Karpas-422 (cell line): ENCODE data around the gene NOX4. TPM values are rescaled to one million over a fixed set of nuclear protein-coding genes. Genes with fewer than 3 reads are reported as not detected.

Experiments
- DNase-seq: peaks from one replicate; pipeline ENCODE4 v3.0.0-alpha.2; 2015
- H2AFZ ChIP-seq: fragments of 200-600 bp; sonication (generic); 2 replicates; pipeline ENCODE4 v1.6.1; 2014; ENCODE audit warnings: antibody characterized with exemption, low read length, mixed read lengths
- H3K27ac ChIP-seq: fragments of 200-600 bp; sonication (generic); 2 replicates; pipeline ENCODE4 v1.5.1; 2014; ENCODE audit warnings: mild to moderate bottlenecking, low read length, moderate library complexity
- H3K27me3 ChIP-seq: fragments of 200-600 bp; sonication (generic); 2 replicates; pipeline ENCODE4 v1.6.1; 2014; ENCODE audit warnings: low read length, mixed read lengths
- H3K36me3 ChIP-seq: fragments of 200-600 bp; sonication (generic); 2 replicates; pipeline ENCODE4 v1.6.1; 2014; ENCODE audit warnings: low read length, mixed read lengths; ENCODE audit not compliant: insufficient read depth
- H3K4me1 ChIP-seq: fragments of 200-600 bp; sonication (generic); 2 replicates; pipeline ENCODE4 v1.6.1; 2014; ENCODE audit warnings: mild to moderate bottlenecking, low read length, mixed read lengths
- H3K4me2 ChIP-seq: fragments of 200-600 bp; sonication (generic); 2 replicates; pipeline ENCODE4 v1.6.1; 2014; ENCODE audit warnings: low read length, low read depth, mild to moderate bottlenecking; ENCODE audit not compliant: poor library complexity, severe bottlenecking
- H3K4me3 ChIP-seq: fragments of 200-600 bp; sonication (generic); 2 replicates; pipeline ENCODE4 v1.5.1; 2014; ENCODE audit warnings: mild to moderate bottlenecking, antibody characterized with exemption, low read length, mixed read lengths
- H3K79me2 ChIP-seq: fragments of 200-600 bp; sonication (generic); 2 replicates; pipeline ENCODE4 v1.6.1; 2014; ENCODE audit warnings: mild to moderate bottlenecking, low read length, mixed read lengths
- H3K9ac ChIP-seq: fragments of 200-600 bp; sonication (generic); 2 replicates; pipeline ENCODE4 v1.6.0; 2014; ENCODE audit warnings: low read length
- H3K9me2 ChIP-seq: fragments of 200-600 bp; sonication (generic), shearing (Covaris generic); replicated peaks from 2 replicates; pipeline ENCODE4 v1.6.0; 2014; ENCODE audit warnings: mild to moderate bottlenecking, low read length, moderate library complexity; ENCODE audit not compliant: insufficient read depth
- H3K9me3 ChIP-seq: fragments of 300-700, 200-600 bp; sonication (generic); 2 replicates; pipeline ENCODE4 v1.6.1; 2014; ENCODE audit warnings: low read length, mixed read lengths
- H4K20me1 ChIP-seq: fragments of 200-600 bp; sonication (generic); 2 replicates; pipeline ENCODE4 v1.6.1; 2014; ENCODE audit warnings: mild to moderate bottlenecking, antibody characterized with exemption, low read length, low read depth; ENCODE audit not compliant: insufficient read depth
- total RNA-seq: library from RNA; depleted of rRNA; stranded (reverse); fragments of >200 nt; shearing (Covaris generic); gene quantifications from 2 replicates; pipeline ENCODE4 v1.2.3, GENCODE V29; 2014; ENCODE audit warnings: low replicate concordance

The NOX4 gene
- total RNA-seq, 1 experiment from 2014 or later, result not detected

- DNase-seq, result no peak
- no peak overlapping the region for H2AFZ ChIP-seq
- H3K79me2 ChIP-seq, result no peaks in the 10 kb centered on the region
- H3K36me3 ChIP-seq, result no peaks in the 10 kb centered on the region
- H3K4me2 ChIP-seq, result no peak overlapping the region
- no peaks in the 10 kb centered on the region for H3K9me3 ChIP-seq
- no peak overlapping the region for H3K4me3 ChIP-seq
- no peak overlapping the region for H3K27ac ChIP-seq
- H4K20me1 ChIP-seq, result no peaks in the 10 kb centered on the region
- no peak overlapping the region for H3K9ac ChIP-seq
- no peaks in the 10 kb centered on the region for H3K27me3 ChIP-seq
- H3K9me2 ChIP-seq, result no peaks in the 10 kb centered on the region
- H3K4me1 ChIP-seq, result no peaks in the 10 kb centered on the region
Observed at GRCh38 chr11:89493431-89493830, 2.3 kb upstream of the NOX4 start.

- Histone ChIP-seq H3K9me2 (no peaks in the 10 kb centered on the region), H3K79me2 (no peaks in the 10 kb centered on the region), H3K4me1 (no peaks in the 10 kb centered on the region), H3K27ac (no peak overlapping the region), H3K9ac (no peak overlapping the region), H3K4me3 (no peak overlapping the region), H3K9me3 (no peaks in the 10 kb centered on the region; the same call in 1 of the 2 replicates), H3K36me3 (no peaks in the 10 kb centered on the region), H3K27me3 (no peaks in the 10 kb centered on the region), H4K20me1 (no peaks in the 10 kb centered on the region), H3K4me2 (no peak overlapping the region), H2AFZ (no peak overlapping the region)
- DNase-seq, result no peak
Observed at GRCh38 chr11:89490602-89490980, 584 bp downstream of the NOX4 start.

- H3K4me3 ChIP-seq, result no peak overlapping the region
- H3K4me1 ChIP-seq, result no peaks in the 10 kb centered on the region
- H4K20me1 ChIP-seq, result no peaks in the 10 kb centered on the region
- H2AFZ ChIP-seq, result no peak overlapping the region
- no peaks in the 10 kb centered on the region for H3K27me3 ChIP-seq
- H3K4me2 ChIP-seq, result no peak overlapping the region
- H3K9me3 ChIP-seq, result no peaks in the 10 kb centered on the region; the same call in 1 of the 2 replicates
- DNase-seq, result no peak
- H3K36me3 ChIP-seq, result no peaks in the 10 kb centered on the region
- no peak overlapping the region for H3K27ac ChIP-seq
- H3K79me2 ChIP-seq, result no peaks in the 10 kb centered on the region
- H3K9me2 ChIP-seq, result no peaks in the 10 kb centered on the region
- H3K9ac ChIP-seq, result no peak overlapping the region
Observed at GRCh38 chr11:89489930-89490329, 1.2 kb downstream of the NOX4 start.

- Histone ChIP-seq H3K9ac (no peak overlapping the region), H3K4me2 (no peak overlapping the region), H3K27ac (no peak overlapping the region), H3K36me3 (no peaks in the 10 kb centered on the region), H4K20me1 (no peaks in the 10 kb centered on the region), H3K9me2 (no peaks in the 10 kb centered on the region), H2AFZ (no peak overlapping the region), H3K4me1 (no peaks in the 10 kb centered on the region), H3K4me3 (no peak overlapping the region), H3K79me2 (no peaks in the 10 kb centered on the region), H3K27me3 (no peaks in the 10 kb centered on the region), H3K9me3 (peaks cover under 1% of the 10 kb centered on the region; the same call in 1 of the 2 replicates)
- DNase-seq, result no peak
Observed at GRCh38 chr11:89487016-89487415, 4.2 kb downstream of the NOX4 start.

- Histone ChIP-seq H3K27ac (no peak overlapping the region), H3K79me2 (no peaks in the 10 kb centered on the region), H3K4me3 (no peak overlapping the region), H3K9me3 (peaks cover 7% of the 10 kb centered on the region; the same call in 1 of the 2 replicates), H4K20me1 (no peaks in the 10 kb centered on the region), H3K27me3 (no peaks in the 10 kb centered on the region), H3K36me3 (no peaks in the 10 kb centered on the region), H3K4me2 (no peak overlapping the region), H3K9ac (no peak overlapping the region), H3K4me1 (no peaks in the 10 kb centered on the region), H2AFZ (no peak overlapping the region), H3K9me2 (no peaks in the 10 kb centered on the region)
- DNase-seq, result no peak
Observed at GRCh38 chr11:89484896-89485295, 6.3 kb downstream of the NOX4 start.

GRCh38 chr11:89477175-89477574 lies 14.0 kb downstream of the NOX4 start:
- Histone ChIP-seq H3K36me3 (no peaks in the 10 kb centered on the region), H3K4me1 (no peaks in the 10 kb centered on the region), H3K27me3 (no peaks in the 10 kb centered on the region), H4K20me1 (no peaks in the 10 kb centered on the region), H3K4me2 (no peak overlapping the region), H3K9me3 (peaks cover 9% of the 10 kb centered on the region; the same call in 1 of the 2 replicates), H3K9ac (no peak overlapping the region), H3K4me3 (no peak overlapping the region), H2AFZ (no peak overlapping the region), H3K79me2 (no peaks in the 10 kb centered on the region), H3K9me2 (no peaks in the 10 kb centered on the region), H3K27ac (no peak overlapping the region)
- no peak for DNase-seq

GRCh38 chr11:89463266-89463780 lies 27.9 kb downstream of the NOX4 start:
- H3K27me3 ChIP-seq, result no peaks in the 10 kb centered on the region
- H3K4me1 ChIP-seq, result no peaks in the 10 kb centered on the region
- no peak overlapping the region for H2AFZ ChIP-seq
- H3K36me3 ChIP-seq, result no peaks in the 10 kb centered on the region
- H3K27ac ChIP-seq, result no peak overlapping the region
- no peak overlapping the region for H3K4me3 ChIP-seq
- H3K9ac ChIP-seq, result no peak overlapping the region
- no peaks in the 10 kb centered on the region for H3K79me2 ChIP-seq
- H3K4me2 ChIP-seq, result no peak overlapping the region
- H4K20me1 ChIP-seq, result no peaks in the 10 kb centered on the region
- H3K9me3 ChIP-seq, result peaks cover 10% of the 10 kb centered on the region; the same call in 1 of the 2 replicates
- no peaks in the 10 kb centered on the region; the same call in 1 of the 2 replicates for H3K9me2 ChIP-seq
- no peak for DNase-seq

- H2AFZ ChIP-seq, result no peak overlapping the region
- no peak overlapping the region for H3K27ac ChIP-seq
- no peak overlapping the region for H3K4me2 ChIP-seq
- DNase-seq, result no peak
- no peaks in the 10 kb centered on the region for H4K20me1 ChIP-seq
- no peaks in the 10 kb centered on the region for H3K9me2 ChIP-seq
- H3K9me3 ChIP-seq, result peaks cover 16% of the 10 kb centered on the region
- H3K79me2 ChIP-seq, result no peaks in the 10 kb centered on the region
- H3K4me1 ChIP-seq, result no peaks in the 10 kb centered on the region
- no peaks in the 10 kb centered on the region for H3K36me3 ChIP-seq
- no peak overlapping the region for H3K9ac ChIP-seq
- no peak overlapping the region for H3K4me3 ChIP-seq
- no peaks in the 10 kb centered on the region for H3K27me3 ChIP-seq
Observed at GRCh38 chr11:89458716-89459115, 32.5 kb downstream of the NOX4 start.

GRCh38 chr11:89457190-89457589 lies 34.0 kb downstream of the NOX4 start:
- Histone ChIP-seq H3K79me2 (no peaks in the 10 kb centered on the region), H3K4me3 (no peak overlapping the region), H3K9me3 (peaks cover 14% of the 10 kb centered on the region)

More at GRCh38 chr11:89457190-89457589, 34.0 kb downstream of the NOX4 start:
- Histone ChIP-seq H3K4me2 (no peak overlapping the region), H3K9ac (no peak overlapping the region), H3K27ac (no peak overlapping the region), H3K36me3 (no peaks in the 10 kb centered on the region), H3K4me1 (no peaks in the 10 kb centered on the region), H3K9me2 (no peaks in the 10 kb centered on the region), H3K27me3 (no peaks in the 10 kb centered on the region), H4K20me1 (no peaks in the 10 kb centered on the region), H2AFZ (no peak overlapping the region)
- no peak for DNase-seq
